Measurements from ENCODE around the gene GABRG3. TPM values are rescaled to one million over a fixed set of nuclear protein-coding genes. Genes with fewer than 3 reads are reported as not detected.

GABRG3 gene
- total and polyA plus RNA-seq, 3 experiments from 2014 or later: not detected

DNA sequence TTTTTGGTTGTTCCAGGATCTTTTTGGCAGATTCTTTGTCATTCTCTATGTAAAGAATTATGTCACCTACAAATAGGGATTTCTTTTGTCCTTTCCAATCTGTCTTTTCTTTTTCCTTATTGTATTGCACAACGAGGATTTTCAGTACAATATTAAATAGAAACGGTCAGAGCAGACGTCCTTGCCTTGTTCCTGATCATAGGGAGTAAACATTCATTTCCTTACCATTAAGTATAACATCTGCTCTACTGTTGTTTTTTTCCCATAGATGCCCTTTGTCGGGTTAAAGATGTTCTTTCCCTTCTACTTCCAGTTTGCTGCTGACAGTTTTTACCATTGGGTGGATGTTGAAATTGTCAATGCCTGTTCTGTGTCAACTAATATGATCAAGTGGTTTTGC lies 599.8 kb downstream of the GABRG3 start:
- ChIA-PET CTCF (no interaction called here), POLR2A (no interaction called here)
- H3K4me1 Mint-ChIP-seq: no peaks in the 10 kb centered on the region
- H3K27ac ChIP-seq (ENCODE audit: low read depth, low read length): no peak overlapping the region
- H3K27me3 Mint-ChIP-seq: no peaks in the 10 kb centered on the region
- H3K4me3 Mint-ChIP-seq: no peak overlapping the region
- no peak overlapping the region for H3K4me3 ChIP-seq (ENCODE audit: low read length)
- H3K4me1 ChIP-seq (ENCODE audit: insufficient read depth, low read length): no peaks in the 10 kb centered on the region
- no peaks in the 10 kb centered on the region for H3K36me3 Mint-ChIP-seq
- DNase-seq: no peak
- H3K9me3 ChIP-seq (ENCODE audit: low read length): no peaks in the 10 kb centered on the region
- H3K27me3 ChIP-seq (ENCODE audit: insufficient read depth, low read length, poor library complexity, severe bottlenecking): no peaks in the 10 kb centered on the region
- no peaks in the 10 kb centered on the region for H3K36me3 ChIP-seq (ENCODE audit: insufficient read depth, low read length)
- H3K9me3 Mint-ChIP-seq: peaks cover 0 to 15% (median 10%) of the 10 kb centered on the region in 5 donors
- no peak overlapping the region for H3K27ac Mint-ChIP-seq

- Histone ChIP-seq H3K36me3 (ENCODE audit: insufficient read depth, low read length) (no peaks in the 10 kb centered on the region), H3K4me1 (ENCODE audit: insufficient read depth, low read length) (no peaks in the 10 kb centered on the region), H3K27ac (ENCODE audit: low read depth, low read length) (no peak overlapping the region), H3K4me3 (ENCODE audit: low read length) (no peak overlapping the region), H3K27me3 (ENCODE audit: insufficient read depth, low read length, poor library complexity, severe bottlenecking) (no peaks in the 10 kb centered on the region), H3K9me3 (ENCODE audit: low read length) (no peaks in the 10 kb centered on the region)
- H3K27ac Mint-ChIP-seq: no peak overlapping the region
- no peaks in the 10 kb centered on the region for H3K27me3 Mint-ChIP-seq
- no peaks in the 10 kb centered on the region for H3K4me1 Mint-ChIP-seq
- peaks cover 0 to 12% (median 7%) of the 10 kb centered on the region in 5 donors for H3K9me3 Mint-ChIP-seq
- ChIA-PET POLR2A (no interaction called here), CTCF (no interaction called here)
- no peaks in the 10 kb centered on the region for H3K36me3 Mint-ChIP-seq
- H3K4me3 Mint-ChIP-seq: no peak overlapping the region
- DNase-seq: no peak
Measured at GRCh38 chr15:27573805-27574485, 603.0 kb downstream of the GABRG3 start.

DNA sequence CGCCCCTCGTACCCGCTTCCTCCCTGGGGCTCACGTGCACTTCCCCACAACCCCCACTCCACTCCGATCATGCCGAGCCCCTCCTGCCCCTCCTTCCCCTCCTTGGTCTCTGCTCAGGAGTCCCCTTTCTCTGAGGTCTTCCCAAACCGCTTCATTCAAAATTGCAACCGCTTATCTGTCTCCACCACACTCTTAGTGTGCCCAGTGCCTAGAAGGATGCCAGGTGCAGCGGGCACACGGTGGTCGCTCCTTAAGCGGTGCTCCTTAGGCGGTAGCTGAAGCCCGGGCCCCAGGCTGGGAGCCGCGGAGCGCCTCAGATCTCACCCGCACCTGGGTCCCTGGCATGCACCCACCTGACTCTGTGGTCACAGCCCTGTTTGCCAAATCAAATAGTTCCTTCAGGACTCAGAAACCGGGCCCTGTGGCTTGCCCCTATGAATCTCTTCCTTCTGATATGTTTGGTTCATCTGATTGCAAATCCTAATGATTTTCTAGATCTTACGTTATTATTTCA lies 603.6 kb downstream of the GABRG3 start:
- no peaks in the 10 kb centered on the region for H3K36me3 Mint-ChIP-seq
- H3K4me3 Mint-ChIP-seq: no peak overlapping the region
- POLR2A ChIA-PET: no interaction called here

GRCh38 chr15:27575521-27575920 lies 604.5 kb downstream of the GABRG3 start:
- H3K27ac ChIP-seq (ENCODE audit: low read depth, low read length): no peak overlapping the region
- H3K27ac Mint-ChIP-seq: no peak overlapping the region
- no peaks in the 10 kb centered on the region for H3K36me3 Mint-ChIP-seq
- DNase-seq: no peak
- no peak overlapping the region for H3K4me3 ChIP-seq (ENCODE audit: low read length)
- H3K4me1 Mint-ChIP-seq: no peaks in the 10 kb centered on the region
- H3K4me1 ChIP-seq (ENCODE audit: insufficient read depth, low read length): no peaks in the 10 kb centered on the region
- no peaks in the 10 kb centered on the region for H3K27me3 Mint-ChIP-seq
- H3K27me3 ChIP-seq (ENCODE audit: insufficient read depth, low read length, poor library complexity, severe bottlenecking): no peaks in the 10 kb centered on the region
- peaks cover 0 to 12% (median 7%) of the 10 kb centered on the region in 5 donors for H3K9me3 Mint-ChIP-seq
- POLR2A ChIA-PET: no interaction called here
- no peaks in the 10 kb centered on the region for H3K36me3 ChIP-seq (ENCODE audit: insufficient read depth, low read length)
- H3K4me3 Mint-ChIP-seq: no peak overlapping the region
- CTCF ChIA-PET: no interaction called here
- H3K9me3 ChIP-seq (ENCODE audit: low read length): no peaks in the 10 kb centered on the region

More for the DNA sequence above, 603.6 kb downstream of the GABRG3 start:
- no peaks in the 10 kb centered on the region for H3K4me1 ChIP-seq (ENCODE audit: insufficient read depth, low read length)
- no peaks in the 10 kb centered on the region for H3K4me1 Mint-ChIP-seq
- CTCF ChIA-PET: no interaction called here
- H3K9me3 ChIP-seq (ENCODE audit: low read length): no peaks in the 10 kb centered on the region
- no peaks in the 10 kb centered on the region for H3K27me3 ChIP-seq (ENCODE audit: insufficient read depth, low read length, poor library complexity, severe bottlenecking)
- H3K4me3 ChIP-seq (ENCODE audit: low read length): no peak overlapping the region
- no peaks in the 10 kb centered on the region for H3K27me3 Mint-ChIP-seq
- H3K9me3 Mint-ChIP-seq: peaks cover 0 to 12% (median 7%) of the 10 kb centered on the region in 5 donors
- no peak overlapping the region for H3K27ac Mint-ChIP-seq
- no peak for DNase-seq
- H3K36me3 ChIP-seq (ENCODE audit: insufficient read depth, low read length): no peaks in the 10 kb centered on the region
- H3K27ac ChIP-seq (ENCODE audit: low read depth, low read length): no peak overlapping the region

DNA sequence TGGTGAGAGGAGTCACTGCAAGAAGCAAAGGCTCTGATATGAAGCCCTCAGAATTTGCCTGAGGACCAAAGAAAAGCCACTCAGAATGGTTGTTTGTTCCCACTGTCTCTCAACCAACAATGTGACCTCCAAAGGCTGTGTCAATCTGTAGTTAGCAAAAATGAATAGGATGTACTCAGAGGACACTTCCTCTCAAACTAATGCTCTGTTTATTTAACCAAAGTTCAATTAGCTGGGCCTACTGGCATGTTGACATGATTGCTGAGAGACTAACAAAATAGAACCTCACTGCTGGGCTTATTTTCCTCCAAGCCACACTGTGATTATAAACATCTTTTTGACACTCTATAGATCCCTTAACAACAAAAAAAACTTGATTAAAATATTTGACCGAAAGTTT lies 605.6 kb downstream of the GABRG3 start:
- no peaks in the 10 kb centered on the region for H3K4me1 Mint-ChIP-seq
- H3K4me3 Mint-ChIP-seq: no peak overlapping the region
- H3K9me3 ChIP-seq (ENCODE audit: low read length): no peaks in the 10 kb centered on the region
- H3K4me3 ChIP-seq (ENCODE audit: low read length): no peak overlapping the region
- H3K36me3 ChIP-seq (ENCODE audit: insufficient read depth, low read length): no peaks in the 10 kb centered on the region
- no peaks in the 10 kb centered on the region for H3K4me1 ChIP-seq (ENCODE audit: insufficient read depth, low read length)
- peaks cover 0 to 9% (median 7%) of the 10 kb centered on the region in 5 donors for H3K9me3 Mint-ChIP-seq
- no peaks in the 10 kb centered on the region for H3K27me3 Mint-ChIP-seq
- no peaks in the 10 kb centered on the region for H3K36me3 Mint-ChIP-seq
- H3K27ac ChIP-seq (ENCODE audit: low read depth, low read length): no peak overlapping the region
- ChIA-PET CTCF (no interaction called here), POLR2A (no interaction called here)
- DNase-seq: no peak
- H3K27me3 ChIP-seq (ENCODE audit: insufficient read depth, low read length, poor library complexity, severe bottlenecking): no peaks in the 10 kb centered on the region
- no peak overlapping the region for H3K27ac Mint-ChIP-seq

GRCh38 chr15:27579738-27580137 lies 608.8 kb downstream of the GABRG3 start:
- no peaks in the 10 kb centered on the region for H3K4me1 Mint-ChIP-seq
- H3K4me1 ChIP-seq (ENCODE audit: insufficient read depth, low read length): no peaks in the 10 kb centered on the region
- H3K36me3 Mint-ChIP-seq: no peaks in the 10 kb centered on the region
- H3K27me3 Mint-ChIP-seq: no peaks in the 10 kb centered on the region
- peaks cover 2 to 11% (median 6%) of the 10 kb centered on the region in 5 donors for H3K9me3 Mint-ChIP-seq
- no peak overlapping the region for H3K27ac ChIP-seq (ENCODE audit: low read depth, low read length)
- H3K9me3 ChIP-seq (ENCODE audit: low read length): no peaks in the 10 kb centered on the region
- no peak overlapping the region for H3K27ac Mint-ChIP-seq
- POLR2A ChIA-PET: no interaction called here
- CTCF ChIA-PET: no interaction called here
- DNase-seq: no peak
- no peaks in the 10 kb centered on the region for H3K36me3 ChIP-seq (ENCODE audit: insufficient read depth, low read length)
- H3K4me3 ChIP-seq (ENCODE audit: low read length): no peak overlapping the region
- H3K4me3 Mint-ChIP-seq: no peak overlapping the region
- no peaks in the 10 kb centered on the region for H3K27me3 ChIP-seq (ENCODE audit: insufficient read depth, low read length, poor library complexity, severe bottlenecking)

DNA sequence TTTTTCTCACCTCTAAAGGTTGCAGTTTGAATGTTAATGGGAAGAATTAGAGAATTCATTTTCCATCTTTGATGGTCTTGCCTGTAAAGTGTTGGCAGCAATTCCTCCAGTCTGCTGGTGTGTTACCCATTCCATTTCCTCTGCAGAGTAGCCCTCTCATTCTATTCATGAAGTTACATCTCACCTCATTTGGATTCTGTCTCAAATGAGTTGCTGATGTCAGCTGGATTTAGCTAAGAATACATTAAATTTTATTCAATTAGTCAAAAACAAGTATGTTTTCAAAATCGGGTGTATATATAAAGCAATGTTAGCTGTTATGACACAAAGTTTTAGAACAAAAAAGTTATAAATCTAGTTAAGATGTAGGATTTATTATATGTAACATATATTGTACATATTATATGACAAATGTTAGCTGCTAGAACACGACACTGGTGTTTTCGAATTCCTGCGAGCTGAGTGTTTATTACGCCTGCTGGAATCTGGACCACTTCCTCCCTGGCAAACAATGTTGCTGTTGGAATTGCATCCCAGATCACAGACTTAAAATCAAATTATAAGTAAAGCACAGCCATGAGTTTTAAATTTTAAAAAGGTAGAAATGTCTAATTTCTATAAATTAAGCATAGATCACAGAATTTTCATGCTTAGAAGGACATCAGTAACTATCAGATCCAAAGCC lies 611.9 kb downstream of the GABRG3 start:
- Histone ChIP-seq H3K4me1 (ENCODE audit: insufficient read depth, low read length) (no peaks in the 10 kb centered on the region), H3K9me3 (ENCODE audit: low read length) (no peaks in the 10 kb centered on the region), H3K27ac (ENCODE audit: low read depth, low read length) (no peak overlapping the region), H3K4me3 (ENCODE audit: low read length) (no peak overlapping the region), H3K36me3 (ENCODE audit: insufficient read depth, low read length) (no peaks in the 10 kb centered on the region), H3K27me3 (ENCODE audit: insufficient read depth, low read length, poor library complexity, severe bottlenecking) (no peaks in the 10 kb centered on the region)
- ChIA-PET CTCF (no interaction called here), POLR2A (no interaction called here)
- DNase-seq: no peak
- Mint-ChIP-seq H3K27ac (no peak overlapping the region), H3K4me3 (no peak overlapping the region), H3K4me1 (no peaks in the 10 kb centered on the region), H3K27me3 (no peaks in the 10 kb centered on the region), H3K9me3 (peaks cover 0 to 13% (median 4%) of the 10 kb centered on the region in 5 donors), H3K36me3 (no peaks in the 10 kb centered on the region)

DNA sequence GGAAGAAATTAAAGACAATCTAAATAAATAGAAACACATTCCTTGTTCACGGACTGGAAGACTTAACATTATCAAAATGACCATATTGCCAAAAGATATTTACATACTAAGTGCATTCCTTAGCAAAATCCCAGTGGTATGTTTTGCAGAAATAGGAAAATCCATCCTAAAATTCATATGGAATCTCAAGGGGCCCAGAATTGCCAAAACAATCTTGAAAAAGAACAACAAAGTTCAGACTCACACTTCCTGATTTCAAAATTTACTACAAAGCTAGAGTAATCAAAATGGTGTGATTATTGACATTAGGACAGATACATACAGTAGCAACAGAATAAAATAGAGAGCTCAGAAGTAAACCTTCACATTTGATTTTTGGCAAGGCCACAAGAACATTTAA lies 612.7 kb downstream of the GABRG3 start:
- Mint-ChIP-seq H3K36me3 (no peaks in the 10 kb centered on the region), H3K27ac (no peak overlapping the region), H3K4me3 (no peak overlapping the region), H3K4me1 (no peaks in the 10 kb centered on the region), H3K27me3 (no peaks in the 10 kb centered on the region), H3K9me3 (peaks cover 0 to 13% (median 2%) of the 10 kb centered on the region in 5 donors)
- Histone ChIP-seq H3K4me3 (ENCODE audit: low read length) (no peak overlapping the region), H3K27me3 (ENCODE audit: insufficient read depth, low read length, poor library complexity, severe bottlenecking) (no peaks in the 10 kb centered on the region), H3K27ac (ENCODE audit: low read depth, low read length) (no peak overlapping the region), H3K4me1 (ENCODE audit: insufficient read depth, low read length) (no peaks in the 10 kb centered on the region), H3K36me3 (ENCODE audit: insufficient read depth, low read length) (no peaks in the 10 kb centered on the region), H3K9me3 (ENCODE audit: low read length) (no peaks in the 10 kb centered on the region)
- no peak for DNase-seq
- CTCF ChIA-PET: no interaction called here
- POLR2A ChIA-PET: no interaction called here

Measured in CD8-positive, alpha-beta memory T cell (primary cell).